Endothelial cell of umbilical vein (primary cell): ENCODE results near the gene SETBP1. TPM values are rescaled to one million over a fixed set of nuclear protein-coding genes. Genes with fewer than 3 reads are reported as not detected.

Source experiments
- BruUV-seq: library from RNA; stranded (reverse); fragments of 400-500 nt; replicated peaks from 2 replicates; lab custom pipeline; 2021; lab: Mats Ljungman, UMichigan
- CTCF ChIA-PET: fragments of 300-600, 350-600 bp; sonication (Branson Sonifier 250); formaldehyde crosslinking; loops from one replicate; lab custom pipeline; 2021; ENCODE audit warnings: antibody characterized with exemption, inconsistent platforms; lab: Charles Lee
- POLR2A ChIA-PET: fragments of 300-600, 350-600 bp; sonication (Branson Sonifier 250); formaldehyde crosslinking; loops from one replicate; lab custom pipeline; 2021; ENCODE audit warnings: antibody characterized with exemption, inconsistent platforms; lab: Charles Lee
- DNase-seq: peaks from one replicate; pipeline ENCODE4 v3.0.0-alpha.2; 2011; ENCODE audit warnings: low read depth, low spot score
- FAIRE-seq: peaks from 2 replicates; lab custom pipeline; 2011; peaks lifted over from hg19 to GRCh38; lab: Jason Lieb, UNC
- H2AFZ ChIP-seq: 2 replicates; pipeline ENCODE4 v1.6.0; 2012; ENCODE audit warnings: low read depth, low read length, control low read depth, inconsistent platforms
- H3K27ac ChIP-seq: 2 replicates; pipeline ENCODE4 v1.5.1; 2011; ENCODE audit warnings: low read depth, mild to moderate bottlenecking, control low read depth, low read length, moderate library complexity; ENCODE audit not compliant: insufficient read depth
- H3K27me3 ChIP-seq, 2 experiments: 2 replicates each; pipeline versions ENCODE4 v1.6.0 to v1.6.1; 2011; ENCODE audit warnings: low read length in 2 of 2, mixed read lengths in 1 of 2; ENCODE audit not compliant: control insufficient read depth in 2 of 2, insufficient read depth in 2 of 2
- H3K36me3 ChIP-seq, 2 experiments: 2 replicates in 1 of 2; 3 replicates in 1 of 2; pipeline ENCODE4 v1.5.1; 2011; ENCODE audit warnings: low read length in 2 of 2, mild to moderate bottlenecking in 1 of 2, moderate library complexity in 1 of 2; ENCODE audit not compliant: control insufficient read depth in 2 of 2, insufficient read depth in 2 of 2; ENCODE audit errors: extremely low read depth in 1 of 2
- H3K4me1 ChIP-seq: 3 replicates; pipeline ENCODE4 v1.5.1; 2011; ENCODE audit warnings: mild to moderate bottlenecking, low read length; ENCODE audit not compliant: control insufficient read depth, insufficient read depth; ENCODE audit errors: extremely low read depth
- H3K4me2 ChIP-seq: 2 replicates; pipeline ENCODE4 v1.6.1; 2011; ENCODE audit warnings: low read length, control low read depth, mixed read lengths; ENCODE audit not compliant: insufficient read depth
- H3K4me3 ChIP-seq, 3 experiments: fragments of 200-600 bp in 1 of 3; sonication (generic), shearing (Covaris generic) in 1 of 3; replicated peaks in 1 of 3; 2 replicates each; pipeline ENCODE4 v1.5.1; 2011 to 2016; ENCODE audit warnings: control low read depth in 3 of 3, low read length in 3 of 3, mild to moderate bottlenecking in 2 of 3, inconsistent platforms in 1 of 3, low read depth in 1 of 3, moderate library complexity in 1 of 3; ENCODE audit not compliant: insufficient read depth in 1 of 3
- H3K79me2 ChIP-seq: 2 replicates; pipeline ENCODE4 v1.6.0; 2012; ENCODE audit warnings: low read length, inconsistent platforms; ENCODE audit not compliant: control insufficient read depth, insufficient read depth
- H3K9ac ChIP-seq: replicated peaks from 2 replicates; pipeline ENCODE3; 2011; ENCODE audit warnings: low read length, control low read depth; ENCODE audit not compliant: insufficient read depth; ENCODE audit errors: extremely low read depth
- H3K9me1 ChIP-seq: replicated peaks from 3 replicates; pipeline ENCODE4 v1.6.0; 2011; ENCODE audit warnings: mild to moderate bottlenecking, low read length; ENCODE audit not compliant: control insufficient read depth, insufficient read depth; ENCODE audit errors: extremely low read depth
- H3K9me3 ChIP-seq: replicated peaks from 2 replicates; pipeline ENCODE4 v1.5.1; 2012; ENCODE audit warnings: low read length, inconsistent platforms; ENCODE audit not compliant: control insufficient read depth, insufficient read depth
- H4K20me1 ChIP-seq: replicated peaks from 2 replicates; pipeline ENCODE3; 2011; ENCODE audit warnings: mild to moderate bottlenecking, low read length; ENCODE audit not compliant: control insufficient read depth, insufficient read depth; ENCODE audit errors: extremely low read depth
- CTCF ChIP-seq, 2 donors: IDR thresholded peaks; 1 replicate in 1 of 2; 2 replicates in 1 of 2; pipeline ENCODE4 v1.5.1; 2011; ENCODE audit warnings: low read length in 2 of 2, mild to moderate bottlenecking in 2 of 2, moderate library complexity in 2 of 2, control low read depth in 1 of 2, inconsistent platforms in 1 of 2, low read depth in 1 of 2; ENCODE audit not compliant: insufficient read depth in 1 of 2; ENCODE audit errors: extremely low read depth in 1 of 2
- EZH2 ChIP-seq: IDR thresholded peaks from 2 replicates; pipeline ENCODE4 v1.6.1; 2012; ENCODE audit warnings: borderline replicate concordance, low read depth, mild to moderate bottlenecking, moderate library complexity, low read length, inconsistent platforms; ENCODE audit not compliant: severe bottlenecking
- FOS ChIP-seq: IDR thresholded peaks from 2 replicates; pipeline ENCODE4 v1.6.1; 2011; ENCODE audit warnings: mild to moderate bottlenecking, low read length, moderate library complexity, borderline replicate concordance; ENCODE audit not compliant: insufficient read depth
- GATA2 ChIP-seq: IDR thresholded peaks from 2 replicates; pipeline ENCODE4 v1.7.0; 2011; ENCODE audit warnings: low read depth, mild to moderate bottlenecking, moderate library complexity, mixed read lengths, low read length; ENCODE audit not compliant: insufficient read length, insufficient read depth
- JUN ChIP-seq: IDR thresholded peaks from 2 replicates; pipeline ENCODE4 v1.6.1; 2011; ENCODE audit warnings: borderline replicate concordance, low read depth; ENCODE audit not compliant: insufficient read length, insufficient read depth
- MAX ChIP-seq: IDR thresholded peaks from 2 replicates; pipeline ENCODE4 v1.6.1; 2011; ENCODE audit not compliant: insufficient read depth, insufficient read length
- MYC ChIP-seq: IDR thresholded peaks from one replicate; pipeline ENCODE4 v1.6.1; 2011; ENCODE audit warnings: mild to moderate bottlenecking, low read depth, low read length
- POLR2A ChIP-seq: IDR thresholded peaks from 2 replicates; pipeline ENCODE4 v1.6.1; 2012; ENCODE audit warnings: low read depth, mild to moderate bottlenecking, control low read depth, low read length
- POLR2AphosphoS5 ChIP-seq: IDR thresholded peaks from 2 replicates; pipeline ENCODE4 v1.6.1; 2012; ENCODE audit warnings: low read depth, mild to moderate bottlenecking, control low read depth, low read length, moderate library complexity; ENCODE audit not compliant: insufficient read depth
- dilution Hi-C: fragments of 300-500 bp; cut with MboI; formaldehyde crosslinking; loops from one replicate; pipeline ENCODE4 v1.15.0; 2019; ENCODE audit warnings: low sequenced_read_pairs; ENCODE audit not compliant: extremely low pct_ligation_motif_present
- intact Hi-C: fragments of 100-400 bp; cut with micrococcal nuclease; formaldehyde crosslinking; loops from one replicate; pipeline ENCODE4 v1.10.0; 2022
- polyA plus RNA-seq, 4 experiments: library from polyadenylated mRNA; depleted of rRNA in 3 of 4; stranded (reverse) in 3 of 4; unstranded in 1 of 4; fragments of >200 nt; gene quantifications; 2 replicates each; pipeline versions ENCODE4 v1.2.1 to v1.2.3, GENCODE V29; 2011 to 2012; ENCODE audit warnings: missing spikeins in 1 of 4
- total RNA-seq: library from RNA; stranded (reverse); gene quantifications from 2 replicates; pipeline ENCODE4 v1.2.3, GENCODE V29; 2021

Gene SETBP1
- total and polyA plus RNA-seq, 2 donors (not counting 3 experiments of a cell fraction or from before 2014, with no cell fraction given): 0.76 to 3.1 TPM

- Histone ChIP-seq H3K36me3 (no peaks in the 10 kb centered on the region), H2AFZ (no peak overlapping the region), H4K20me1 (no peaks in the 10 kb centered on the region), H3K4me3 (no peak overlapping the region), H3K4me1 (no peaks in the 10 kb centered on the region), H3K27me3 (no peaks in the 10 kb centered on the region), H3K27ac (no peak overlapping the region), H3K9me3 (no peaks in the 10 kb centered on the region), H3K4me2 (no peak overlapping the region), H3K79me2 (no peaks in the 10 kb centered on the region), H3K9ac (no peak overlapping the region), H3K9me1 (no peaks in the 10 kb centered on the region)
- POLR2A ChIA-PET: no interaction called here
- DNase-seq (no peak), FAIRE-seq (no peak)
- CTCF ChIA-PET: interaction anchor here (1.5 kb wide), 1 partner anchor 11 kb away, joined by 3 read pairs; no protein-coding TSS in a partner anchor
- no TSS peak for BruUV-seq
- intact Hi-C loops (no loop called here), dilution Hi-C loops (no loop called here)
- TF ChIP-seq CTCF (IDR thresholded peaks at IDR 0.05; ENCODE audit: extremely low read depth in 1 of 2, insufficient read depth in 1 of 2, low read depth in 1 of 2, low read length in 2 of 2): no peak
- no peak for TF ChIP-seq GATA2
- no peak for TF ChIP-seq POLR2A
- no peak for TF ChIP-seq POLR2AphosphoS5
- no peak for TF ChIP-seq JUN
- TF ChIP-seq MYC: no peak
- no peak for TF ChIP-seq FOS
- no peak for TF ChIP-seq MAX
- TF ChIP-seq EZH2: no peak
Measured at GRCh38 chr18:44893045-44893706, 212.5 kb downstream of the SETBP1 start.
